Endothelial cell of umbilical vein (primary cell): ENCODE data around the gene XAF1. TPM values are rescaled to one million over a fixed set of nuclear protein-coding genes. Genes with fewer than 3 reads are reported as not detected.

Experiments
- BruUV-seq: library from RNA; stranded (reverse); fragments of 400-500 nt; replicated peaks from 2 replicates; lab custom pipeline; 2021; lab: Mats Ljungman, UMichigan
- CTCF ChIA-PET: fragments of 300-600, 350-600 bp; sonication (Branson Sonifier 250); formaldehyde crosslinking; loops from one replicate; lab custom pipeline; 2021; ENCODE audit warnings: antibody characterized with exemption, inconsistent platforms; lab: Charles Lee
- POLR2A ChIA-PET: fragments of 300-600, 350-600 bp; sonication (Branson Sonifier 250); formaldehyde crosslinking; loops from one replicate; lab custom pipeline; 2021; ENCODE audit warnings: antibody characterized with exemption, inconsistent platforms; lab: Charles Lee
- DNase-seq: peaks from one replicate; pipeline ENCODE4 v3.0.0-alpha.2; 2011; ENCODE audit warnings: low read depth, low spot score
- FAIRE-seq: peaks from 2 replicates; lab custom pipeline; 2011; peaks lifted over from hg19 to GRCh38; lab: Jason Lieb, UNC
- H2AFZ ChIP-seq: 2 replicates; pipeline ENCODE4 v1.6.0; 2012; ENCODE audit warnings: low read depth, low read length, control low read depth, inconsistent platforms
- H3K27ac ChIP-seq: 2 replicates; pipeline ENCODE4 v1.5.1; 2011; ENCODE audit warnings: low read depth, mild to moderate bottlenecking, control low read depth, low read length, moderate library complexity; ENCODE audit not compliant: insufficient read depth
- H3K27me3 ChIP-seq, 2 experiments: 2 replicates each; pipeline versions ENCODE4 v1.6.0 to v1.6.1; 2011; ENCODE audit warnings: low read length in 2 of 2, mixed read lengths in 1 of 2; ENCODE audit not compliant: control insufficient read depth in 2 of 2, insufficient read depth in 2 of 2
- H3K36me3 ChIP-seq, 2 experiments: 2 replicates in 1 of 2; 3 replicates in 1 of 2; pipeline ENCODE4 v1.5.1; 2011; ENCODE audit warnings: low read length in 2 of 2, mild to moderate bottlenecking in 1 of 2, moderate library complexity in 1 of 2; ENCODE audit not compliant: control insufficient read depth in 2 of 2, insufficient read depth in 2 of 2; ENCODE audit errors: extremely low read depth in 1 of 2
- H3K4me1 ChIP-seq: 3 replicates; pipeline ENCODE4 v1.5.1; 2011; ENCODE audit warnings: mild to moderate bottlenecking, low read length; ENCODE audit not compliant: control insufficient read depth, insufficient read depth; ENCODE audit errors: extremely low read depth
- H3K4me2 ChIP-seq: 2 replicates; pipeline ENCODE4 v1.6.1; 2011; ENCODE audit warnings: low read length, control low read depth, mixed read lengths; ENCODE audit not compliant: insufficient read depth
- H3K4me3 ChIP-seq, 3 experiments: fragments of 200-600 bp in 1 of 3; sonication (generic), shearing (Covaris generic) in 1 of 3; replicated peaks in 1 of 3; 2 replicates each; pipeline ENCODE4 v1.5.1; 2011 to 2016; ENCODE audit warnings: control low read depth in 3 of 3, low read length in 3 of 3, mild to moderate bottlenecking in 2 of 3, inconsistent platforms in 1 of 3, low read depth in 1 of 3, moderate library complexity in 1 of 3; ENCODE audit not compliant: insufficient read depth in 1 of 3
- H3K79me2 ChIP-seq: 2 replicates; pipeline ENCODE4 v1.6.0; 2012; ENCODE audit warnings: low read length, inconsistent platforms; ENCODE audit not compliant: control insufficient read depth, insufficient read depth
- H3K9ac ChIP-seq: replicated peaks from 2 replicates; pipeline ENCODE3; 2011; ENCODE audit warnings: low read length, control low read depth; ENCODE audit not compliant: insufficient read depth; ENCODE audit errors: extremely low read depth
- H3K9me1 ChIP-seq: replicated peaks from 3 replicates; pipeline ENCODE4 v1.6.0; 2011; ENCODE audit warnings: mild to moderate bottlenecking, low read length; ENCODE audit not compliant: control insufficient read depth, insufficient read depth; ENCODE audit errors: extremely low read depth
- H3K9me3 ChIP-seq: replicated peaks from 2 replicates; pipeline ENCODE4 v1.5.1; 2012; ENCODE audit warnings: low read length, inconsistent platforms; ENCODE audit not compliant: control insufficient read depth, insufficient read depth
- H4K20me1 ChIP-seq: replicated peaks from 2 replicates; pipeline ENCODE3; 2011; ENCODE audit warnings: mild to moderate bottlenecking, low read length; ENCODE audit not compliant: control insufficient read depth, insufficient read depth; ENCODE audit errors: extremely low read depth
- CTCF ChIP-seq, 2 donors: IDR thresholded peaks; 1 replicate in 1 of 2; 2 replicates in 1 of 2; pipeline ENCODE4 v1.5.1; 2011; ENCODE audit warnings: low read length in 2 of 2, mild to moderate bottlenecking in 2 of 2, moderate library complexity in 2 of 2, control low read depth in 1 of 2, inconsistent platforms in 1 of 2, low read depth in 1 of 2; ENCODE audit not compliant: insufficient read depth in 1 of 2; ENCODE audit errors: extremely low read depth in 1 of 2
- EZH2 ChIP-seq: IDR thresholded peaks from 2 replicates; pipeline ENCODE4 v1.6.1; 2012; ENCODE audit warnings: borderline replicate concordance, low read depth, mild to moderate bottlenecking, moderate library complexity, low read length, inconsistent platforms; ENCODE audit not compliant: severe bottlenecking
- FOS ChIP-seq: IDR thresholded peaks from 2 replicates; pipeline ENCODE4 v1.6.1; 2011; ENCODE audit warnings: mild to moderate bottlenecking, low read length, moderate library complexity, borderline replicate concordance; ENCODE audit not compliant: insufficient read depth
- GATA2 ChIP-seq: IDR thresholded peaks from 2 replicates; pipeline ENCODE4 v1.7.0; 2011; ENCODE audit warnings: low read depth, mild to moderate bottlenecking, moderate library complexity, mixed read lengths, low read length; ENCODE audit not compliant: insufficient read length, insufficient read depth
- JUN ChIP-seq: IDR thresholded peaks from 2 replicates; pipeline ENCODE4 v1.6.1; 2011; ENCODE audit warnings: borderline replicate concordance, low read depth; ENCODE audit not compliant: insufficient read length, insufficient read depth
- MAX ChIP-seq: IDR thresholded peaks from 2 replicates; pipeline ENCODE4 v1.6.1; 2011; ENCODE audit not compliant: insufficient read depth, insufficient read length
- MYC ChIP-seq: IDR thresholded peaks from one replicate; pipeline ENCODE4 v1.6.1; 2011; ENCODE audit warnings: mild to moderate bottlenecking, low read depth, low read length
- POLR2A ChIP-seq: IDR thresholded peaks from 2 replicates; pipeline ENCODE4 v1.6.1; 2012; ENCODE audit warnings: low read depth, mild to moderate bottlenecking, control low read depth, low read length
- POLR2AphosphoS5 ChIP-seq: IDR thresholded peaks from 2 replicates; pipeline ENCODE4 v1.6.1; 2012; ENCODE audit warnings: low read depth, mild to moderate bottlenecking, control low read depth, low read length, moderate library complexity; ENCODE audit not compliant: insufficient read depth
- dilution Hi-C: fragments of 300-500 bp; cut with MboI; formaldehyde crosslinking; loops from one replicate; pipeline ENCODE4 v1.15.0; 2019; ENCODE audit warnings: low sequenced_read_pairs; ENCODE audit not compliant: extremely low pct_ligation_motif_present
- intact Hi-C: fragments of 100-400 bp; cut with micrococcal nuclease; formaldehyde crosslinking; loops from one replicate; pipeline ENCODE4 v1.10.0; 2022
- polyA plus RNA-seq, 4 experiments: library from polyadenylated mRNA; depleted of rRNA in 3 of 4; stranded (reverse) in 3 of 4; unstranded in 1 of 4; fragments of >200 nt; gene quantifications; 2 replicates each; pipeline versions ENCODE4 v1.2.1 to v1.2.3, GENCODE V29; 2011 to 2012; ENCODE audit warnings: missing spikeins in 1 of 4
- total RNA-seq: library from RNA; stranded (reverse); gene quantifications from 2 replicates; pipeline ENCODE4 v1.2.3, GENCODE V29; 2021

XAF1 gene
- total and polyA plus RNA-seq, 2 donors (not counting 3 experiments of a cell fraction or from before 2014, with no cell fraction given): 6.3 to 21.5 TPM

- BruUV-seq: no TSS peak
- intact Hi-C loops (no loop called here), dilution Hi-C loops (no loop called here)
- DNase-seq (no peak), FAIRE-seq (no peak)
- Histone ChIP-seq H3K4me2 (no peak overlapping the region), H3K9ac (no peak overlapping the region), H3K36me3 (no peaks in the 10 kb centered on the region), H3K27ac (no peak overlapping the region), H3K4me1 (no peaks in the 10 kb centered on the region), H3K27me3 (peaks cover 28 to 32% of the 10 kb centered on the region in 2 experiments), H2AFZ (no peak overlapping the region), H3K9me1 (no peaks in the 10 kb centered on the region), H3K79me2 (no peaks in the 10 kb centered on the region), H4K20me1 (no peaks in the 10 kb centered on the region), H3K9me3 (no peaks in the 10 kb centered on the region), H3K4me3 (no peak overlapping the region)
- ChIA-PET POLR2A (no interaction called here), CTCF (interaction anchor here (1.2 to 2.4 kb wide), 5 partner anchors 11 to 135 kb away, joined by 3 to 12 read pairs (median 4); no protein-coding TSS in a partner anchor)
- no peak for TF ChIP-seq FOS
- no peak for TF ChIP-seq EZH2
- TF ChIP-seq JUN: no peak
Observed at GRCh38 chr17:6712058-6712853, 43.6 kb upstream of the XAF1 start.

GRCh38 chr17:6712854-6713129 is 43.1 kb upstream of the XAF1 start:
- dilution Hi-C loops: no loop called here
- Histone ChIP-seq H2AFZ (no peak overlapping the region), H3K36me3 (no peaks in the 10 kb centered on the region), H3K4me2 (no peak overlapping the region), H3K4me3 (no peak overlapping the region), H3K27me3 (peaks cover 28 to 32% of the 10 kb centered on the region in 2 experiments), H3K4me1 (no peaks in the 10 kb centered on the region), H3K9me1 (no peaks in the 10 kb centered on the region), H3K9ac (no peak overlapping the region), H3K27ac (no peak overlapping the region), H3K79me2 (no peaks in the 10 kb centered on the region), H3K9me3 (no peaks in the 10 kb centered on the region), H4K20me1 (no peaks in the 10 kb centered on the region)
- CTCF ChIA-PET: interaction anchor here (1.2 to 2.4 kb wide), 5 partner anchors 11 to 134 kb away, joined by 3 to 12 read pairs (median 4); no protein-coding TSS in a partner anchor
- intact Hi-C loops: no loop called here
- TF ChIP-seq FOS (no peak), JUN (no peak), CTCF (IDR thresholded peaks at IDR 0.05; ENCODE audit: extremely low read depth in 1 of 2, insufficient read depth in 1 of 2, low read depth in 1 of 2, low read length in 2 of 2) (no peak), GATA2 (no peak), MYC (no peak), POLR2A (no peak), POLR2AphosphoS5 (no peak), EZH2 (no peak), MAX (no peak)
- FAIRE-seq: no peak
- no TSS peak for BruUV-seq
- no peak for DNase-seq
- POLR2A ChIA-PET: no interaction called here
